Sigmoid colon (tissue), 7 donors: Measurements from ENCODE around the gene KRT12. TPM values are rescaled to one million over a fixed set of nuclear protein-coding genes. Genes with fewer than 3 reads are reported as not detected.

Experiments used
- DNase-seq: peaks from one replicate; pipeline ENCODE4 v3.0.0-alpha.2; 2019
- H3K27ac ChIP-seq, 4 donors: fragments of 200-600 bp; sonication (generic); one replicate each; pipeline ENCODE4 v1.5.1; 2016 to 2019; ENCODE audit warnings: mild to moderate bottlenecking in 1 of 4
- H3K27me3 ChIP-seq, 3 donors: fragments of 200-600 bp; sonication (generic); one replicate each; pipeline ENCODE4 v1.5.1; 2019; ENCODE audit warnings: mild to moderate bottlenecking in 1 of 3
- H3K36me3 ChIP-seq, 4 donors: fragments of 200-600 bp; sonication (generic); one replicate each; pipeline ENCODE4 v1.5.1; 2016 to 2019
- H3K4me1 ChIP-seq, 4 donors: fragments of 200-600 bp; sonication (generic); one replicate each; pipeline ENCODE4 v1.5.1; 2017 to 2019
- H3K4me3 ChIP-seq, 4 donors: fragments of 200-600 bp; sonication (generic); one replicate each; pipeline ENCODE4 v1.5.1; 2017 to 2019; ENCODE audit warnings: mild to moderate bottlenecking in 2 of 4, moderate library complexity in 1 of 4
- H3K9me3 ChIP-seq, 4 donors: fragments of 200-600 bp in 3 of 4; sonication (generic) in 3 of 4; one replicate each; pipeline versions ENCODE4 v1.5.1 to v1.6.1; 2013 to 2019
- CTCF ChIP-seq, 4 experiments: fragments of 450-650 bp in 3 of 4; fragments of 200-600 bp in 1 of 4; IDR thresholded peaks; one replicate each; pipeline ENCODE4 v1.5.1; 2016 to 2019; ENCODE audit warnings: antibody characterized with exemption in 4 of 4, mild to moderate bottlenecking in 3 of 4, moderate library complexity in 2 of 4
- EP300 ChIP-seq, 4 donors: sonication (generic); formaldehyde crosslinking; IDR thresholded peaks; one replicate each; pipeline ENCODE4 v1.6.1; 2017; ENCODE audit warnings: antibody characterized with exemption in 4 of 4
- POLR2A ChIP-seq, 2 donors: fragments of 450-650 bp; IDR thresholded peaks; one replicate each; pipeline ENCODE4 v1.6.1; 2016; ENCODE audit warnings: antibody characterized with exemption in 2 of 2, mild to moderate bottlenecking in 2 of 2, moderate library complexity in 2 of 2
- POLR2AphosphoS5 ChIP-seq, 4 donors: sonication (generic); formaldehyde crosslinking; IDR thresholded peaks; one replicate each; pipeline ENCODE4 v1.6.1; 2017; ENCODE audit warnings: antibody characterized with exemption in 4 of 4
- WGBS, 2 donors: extraction: QIAGEN DNeasy Blood & Tissue Kit; methylation state at CpG; one replicate each; pipeline ENCODE4 v1.1.7; 2013; 5-methylcytosine and 5-hydroxymethylcytosine counted together
- intact Hi-C: fragments of 100-400 bp; cut with DNase I; formaldehyde crosslinking; loops from one replicate; pipeline ENCODE4 v1.15.1; 2023
- polyA plus RNA-seq, 3 donors: library from polyadenylated mRNA; stranded (reverse); fragments of 200-250 nt; gene quantifications; one replicate each; pipeline ENCODE4 v1.2.3, GENCODE V29; 2013
- total RNA-seq, 4 donors: library from RNA; depleted of rRNA; stranded (reverse); fragments of >200 nt; gene quantifications; one replicate each; pipeline ENCODE4 v1.1.0, GENCODE V29; 2016
- donor health status: healthy with polysubstance abuse.
- donor health status: Bipolar disorder and iron deficiency.
- donor health status: healthy.

The KRT12 gene
- total RNA-seq: not detected
- 1 to 10 TPM; 1.2 to 1.8 (median 1.3) TPM for polyA plus RNA-seq

GRCh38 chr17:40866838-40867237, at the start of gene KRT12:
TSS of gene KRT12 (minus strand) at chr17:40867223. CDS start at chr17:40867186, 37 bp downstream.
- no peak within 1 kb of the TSS for H3K27ac ChIP-seq
- TF ChIP-seq POLR2AphosphoS5 (IDR thresholded peaks at IDR 0.05) (no peak), CTCF (IDR thresholded peaks at IDR 0.05) (no peak), POLR2A (IDR thresholded peaks at IDR 0.05) (no peak), EP300 (IDR thresholded peaks at IDR 0.05) (no peak)
- no peaks in the 10 kb centered on the region for H3K4me1 ChIP-seq
- no peaks in the 10 kb centered on the region for H3K36me3 ChIP-seq
- WGBS, 2 donors: 93 to 94% methylated on average over 8 of the region's 8 CpGs
- H3K9me3 ChIP-seq: no peaks in the 10 kb centered on the region
- no peaks in the 10 kb centered on the region for H3K27me3 ChIP-seq
- no peak for DNase-seq
- no peak within 1 kb of the TSS for H3K4me3 ChIP-seq
- intact Hi-C loops: no loop called here

GRCh38 chr17:40916366-40916765, 49.3 kb upstream of the KRT12 start:
- intact Hi-C loops: no loop called here
- H3K9me3 ChIP-seq: no peaks in the 10 kb centered on the region

GRCh38 chr17:40915721-40916256, 48.8 kb upstream of the KRT12 start:
- no peaks in the 10 kb centered on the region for H3K9me3 ChIP-seq
- H3K4me1 ChIP-seq: peaks cover 0 to 1% (median 1%) of the 10 kb centered on the region in 4 donors
- 55 to 66% methylated on average over 2 of the region's 2 CpGs for WGBS, 2 donors
- H3K27me3 ChIP-seq: no peaks in the 10 kb centered on the region
- H3K27ac ChIP-seq: peak overlapping the region in 1 of 4 donors; percentile 3
- intact Hi-C loops: no loop called here
- no peak for DNase-seq
- H3K36me3 ChIP-seq: no peaks in the 10 kb centered on the region
- no peak overlapping the region for H3K4me3 ChIP-seq
- TF ChIP-seq POLR2A (IDR thresholded peaks at IDR 0.05) (no peak), EP300 (IDR thresholded peaks at IDR 0.05) (no peak), CTCF (IDR thresholded peaks at IDR 0.05) (no peak), POLR2AphosphoS5 (IDR thresholded peaks at IDR 0.05) (no peak)

More at GRCh38 chr17:40916366-40916765, 49.3 kb upstream of the KRT12 start:
- no peak overlapping the region for H3K4me3 ChIP-seq
- H3K27ac ChIP-seq: no peak overlapping the region
- 41 to 52% methylated on average over 1 of the region's 1 CpG for WGBS, 2 donors
- H3K36me3 ChIP-seq: no peaks in the 10 kb centered on the region
- no peaks in the 10 kb centered on the region for H3K4me1 ChIP-seq
- no peaks in the 10 kb centered on the region for H3K27me3 ChIP-seq
- TF ChIP-seq POLR2AphosphoS5 (IDR thresholded peaks at IDR 0.05): no peak
- TF ChIP-seq EP300 (IDR thresholded peaks at IDR 0.05): no peak
- no peak for TF ChIP-seq CTCF (IDR thresholded peaks at IDR 0.05)
- TF ChIP-seq POLR2A (IDR thresholded peaks at IDR 0.05): no peak
- DNase-seq: no peak

- intact Hi-C loops: no loop called here
- TF ChIP-seq POLR2A (IDR thresholded peaks at IDR 0.05): no peak
- TF ChIP-seq CTCF (IDR thresholded peaks at IDR 0.05): no peak
- no peak for TF ChIP-seq EP300 (IDR thresholded peaks at IDR 0.05)
- TF ChIP-seq POLR2AphosphoS5 (IDR thresholded peaks at IDR 0.05): no peak
- 67 to 74% methylated on average over 3 of the region's 3 CpGs for WGBS, 2 donors
- Histone ChIP-seq H3K27ac (peak overlapping the region in 1 of 4 donors; percentile 3), H3K9me3 (no peaks in the 10 kb centered on the region), H3K4me3 (no peak overlapping the region), H3K27me3 (no peaks in the 10 kb centered on the region), H3K4me1 (peaks cover 0 to 7% (median 7%) of the 10 kb centered on the region in 4 donors), H3K36me3 (no peaks in the 10 kb centered on the region)
- DNase-seq: no peak
These were observed 48.2 kb upstream of the KRT12 start for GRCh38 chr17:40915199-40915661.
